Endothelial cell of umbilical vein (primary cell): ENCODE data around the gene MESP2. TPM values are rescaled to one million over a fixed set of nuclear protein-coding genes. Genes with fewer than 3 reads are reported as not detected.

Experiments used
- BruUV-seq: library from RNA; stranded (reverse); fragments of 400-500 nt; replicated peaks from 2 replicates; lab custom pipeline; 2021; lab: Mats Ljungman, UMichigan
- CTCF ChIA-PET: fragments of 300-600, 350-600 bp; sonication (Branson Sonifier 250); formaldehyde crosslinking; loops from one replicate; lab custom pipeline; 2021; ENCODE audit warnings: antibody characterized with exemption, inconsistent platforms; lab: Charles Lee
- POLR2A ChIA-PET: fragments of 300-600, 350-600 bp; sonication (Branson Sonifier 250); formaldehyde crosslinking; loops from one replicate; lab custom pipeline; 2021; ENCODE audit warnings: antibody characterized with exemption, inconsistent platforms; lab: Charles Lee
- DNase-seq: peaks from one replicate; pipeline ENCODE4 v3.0.0-alpha.2; 2011; ENCODE audit warnings: low read depth, low spot score
- FAIRE-seq: peaks from 2 replicates; lab custom pipeline; 2011; peaks lifted over from hg19 to GRCh38; lab: Jason Lieb, UNC
- H2AFZ ChIP-seq: 2 replicates; pipeline ENCODE4 v1.6.0; 2012; ENCODE audit warnings: low read depth, low read length, control low read depth, inconsistent platforms
- H3K27ac ChIP-seq: 2 replicates; pipeline ENCODE4 v1.5.1; 2011; ENCODE audit warnings: low read depth, mild to moderate bottlenecking, control low read depth, low read length, moderate library complexity; ENCODE audit not compliant: insufficient read depth
- H3K27me3 ChIP-seq, 2 experiments: 2 replicates each; pipeline versions ENCODE4 v1.6.0 to v1.6.1; 2011; ENCODE audit warnings: low read length in 2 of 2, mixed read lengths in 1 of 2; ENCODE audit not compliant: control insufficient read depth in 2 of 2, insufficient read depth in 2 of 2
- H3K36me3 ChIP-seq, 2 experiments: 2 replicates in 1 of 2; 3 replicates in 1 of 2; pipeline ENCODE4 v1.5.1; 2011; ENCODE audit warnings: low read length in 2 of 2, mild to moderate bottlenecking in 1 of 2, moderate library complexity in 1 of 2; ENCODE audit not compliant: control insufficient read depth in 2 of 2, insufficient read depth in 2 of 2; ENCODE audit errors: extremely low read depth in 1 of 2
- H3K4me1 ChIP-seq: 3 replicates; pipeline ENCODE4 v1.5.1; 2011; ENCODE audit warnings: mild to moderate bottlenecking, low read length; ENCODE audit not compliant: control insufficient read depth, insufficient read depth; ENCODE audit errors: extremely low read depth
- H3K4me2 ChIP-seq: 2 replicates; pipeline ENCODE4 v1.6.1; 2011; ENCODE audit warnings: low read length, control low read depth, mixed read lengths; ENCODE audit not compliant: insufficient read depth
- H3K4me3 ChIP-seq, 3 experiments: fragments of 200-600 bp in 1 of 3; sonication (generic), shearing (Covaris generic) in 1 of 3; replicated peaks in 1 of 3; 2 replicates each; pipeline ENCODE4 v1.5.1; 2011 to 2016; ENCODE audit warnings: control low read depth in 3 of 3, low read length in 3 of 3, mild to moderate bottlenecking in 2 of 3, inconsistent platforms in 1 of 3, low read depth in 1 of 3, moderate library complexity in 1 of 3; ENCODE audit not compliant: insufficient read depth in 1 of 3
- H3K79me2 ChIP-seq: 2 replicates; pipeline ENCODE4 v1.6.0; 2012; ENCODE audit warnings: low read length, inconsistent platforms; ENCODE audit not compliant: control insufficient read depth, insufficient read depth
- H3K9ac ChIP-seq: replicated peaks from 2 replicates; pipeline ENCODE3; 2011; ENCODE audit warnings: low read length, control low read depth; ENCODE audit not compliant: insufficient read depth; ENCODE audit errors: extremely low read depth
- H3K9me1 ChIP-seq: replicated peaks from 3 replicates; pipeline ENCODE4 v1.6.0; 2011; ENCODE audit warnings: mild to moderate bottlenecking, low read length; ENCODE audit not compliant: control insufficient read depth, insufficient read depth; ENCODE audit errors: extremely low read depth
- H3K9me3 ChIP-seq: replicated peaks from 2 replicates; pipeline ENCODE4 v1.5.1; 2012; ENCODE audit warnings: low read length, inconsistent platforms; ENCODE audit not compliant: control insufficient read depth, insufficient read depth
- H4K20me1 ChIP-seq: replicated peaks from 2 replicates; pipeline ENCODE3; 2011; ENCODE audit warnings: mild to moderate bottlenecking, low read length; ENCODE audit not compliant: control insufficient read depth, insufficient read depth; ENCODE audit errors: extremely low read depth
- CTCF ChIP-seq, 2 donors: IDR thresholded peaks; 1 replicate in 1 of 2; 2 replicates in 1 of 2; pipeline ENCODE4 v1.5.1; 2011; ENCODE audit warnings: low read length in 2 of 2, mild to moderate bottlenecking in 2 of 2, moderate library complexity in 2 of 2, control low read depth in 1 of 2, inconsistent platforms in 1 of 2, low read depth in 1 of 2; ENCODE audit not compliant: insufficient read depth in 1 of 2; ENCODE audit errors: extremely low read depth in 1 of 2
- EZH2 ChIP-seq: IDR thresholded peaks from 2 replicates; pipeline ENCODE4 v1.6.1; 2012; ENCODE audit warnings: borderline replicate concordance, low read depth, mild to moderate bottlenecking, moderate library complexity, low read length, inconsistent platforms; ENCODE audit not compliant: severe bottlenecking
- FOS ChIP-seq: IDR thresholded peaks from 2 replicates; pipeline ENCODE4 v1.6.1; 2011; ENCODE audit warnings: mild to moderate bottlenecking, low read length, moderate library complexity, borderline replicate concordance; ENCODE audit not compliant: insufficient read depth
- GATA2 ChIP-seq: IDR thresholded peaks from 2 replicates; pipeline ENCODE4 v1.7.0; 2011; ENCODE audit warnings: low read depth, mild to moderate bottlenecking, moderate library complexity, mixed read lengths, low read length; ENCODE audit not compliant: insufficient read length, insufficient read depth
- JUN ChIP-seq: IDR thresholded peaks from 2 replicates; pipeline ENCODE4 v1.6.1; 2011; ENCODE audit warnings: borderline replicate concordance, low read depth; ENCODE audit not compliant: insufficient read length, insufficient read depth
- MAX ChIP-seq: IDR thresholded peaks from 2 replicates; pipeline ENCODE4 v1.6.1; 2011; ENCODE audit not compliant: insufficient read depth, insufficient read length
- MYC ChIP-seq: IDR thresholded peaks from one replicate; pipeline ENCODE4 v1.6.1; 2011; ENCODE audit warnings: mild to moderate bottlenecking, low read depth, low read length
- POLR2A ChIP-seq: IDR thresholded peaks from 2 replicates; pipeline ENCODE4 v1.6.1; 2012; ENCODE audit warnings: low read depth, mild to moderate bottlenecking, control low read depth, low read length
- POLR2AphosphoS5 ChIP-seq: IDR thresholded peaks from 2 replicates; pipeline ENCODE4 v1.6.1; 2012; ENCODE audit warnings: low read depth, mild to moderate bottlenecking, control low read depth, low read length, moderate library complexity; ENCODE audit not compliant: insufficient read depth
- dilution Hi-C: fragments of 300-500 bp; cut with MboI; formaldehyde crosslinking; loops from one replicate; pipeline ENCODE4 v1.15.0; 2019; ENCODE audit warnings: low sequenced_read_pairs; ENCODE audit not compliant: extremely low pct_ligation_motif_present
- intact Hi-C: fragments of 100-400 bp; cut with micrococcal nuclease; formaldehyde crosslinking; loops from one replicate; pipeline ENCODE4 v1.10.0; 2022
- polyA plus RNA-seq, 4 experiments: library from polyadenylated mRNA; depleted of rRNA in 3 of 4; stranded (reverse) in 3 of 4; unstranded in 1 of 4; fragments of >200 nt; gene quantifications; 2 replicates each; pipeline versions ENCODE4 v1.2.1 to v1.2.3, GENCODE V29; 2011 to 2012; ENCODE audit warnings: missing spikeins in 1 of 4
- total RNA-seq: library from RNA; stranded (reverse); gene quantifications from 2 replicates; pipeline ENCODE4 v1.2.3, GENCODE V29; 2021

The MESP2 gene
- total and polyA plus RNA-seq, 2 donors (not counting 3 experiments of a cell fraction or from before 2014, with no cell fraction given), result 0.42 to 0.43 TPM

GRCh38 chr15:89780601-89781000 is 4.5 kb downstream of the MESP2 start:
- peaks cover 6% of the 10 kb centered on the region for H3K4me1 ChIP-seq
- intact Hi-C loops, result no loop called here
- no peaks in the 10 kb centered on the region for H4K20me1 ChIP-seq
- ChIA-PET CTCF (interaction anchor here (0.8 to 5.3 kb wide), 3 partner anchors 10 to 94 kb away, joined by 3 to 38 read pairs (median 10); no protein-coding TSS in a partner anchor), POLR2A (no interaction called here)
- H2AFZ ChIP-seq, result no peak overlapping the region
- TF ChIP-seq POLR2A (no peak), EZH2 (no peak), CTCF (IDR thresholded peaks at IDR 0.05; ENCODE audit: extremely low read depth in 1 of 2, insufficient read depth in 1 of 2, low read depth in 1 of 2, low read length in 2 of 2) (no peak), FOS (no peak), POLR2AphosphoS5 (no peak), JUN (no peak), MYC (no peak), GATA2 (no peak), MAX (no peak)
- no peaks in the 10 kb centered on the region for H3K9me1 ChIP-seq
- H3K9me3 ChIP-seq, result no peaks in the 10 kb centered on the region
- no peaks in the 10 kb centered on the region for H3K79me2 ChIP-seq
- no peaks in the 10 kb centered on the region for H3K27me3 ChIP-seq
- no peak for DNase-seq
- H3K4me2 ChIP-seq, result no peak overlapping the region
- FAIRE-seq, result no peak
- peaks cover 3 to 5% of the 10 kb centered on the region in 2 experiments for H3K36me3 ChIP-seq
- H3K27ac ChIP-seq, result no peak overlapping the region
- H3K4me3 ChIP-seq, result no peak overlapping the region
- dilution Hi-C loops, result no loop called here
- no peak overlapping the region for H3K9ac ChIP-seq
- BruUV-seq, result no TSS peak
